Measurements from ENCODE around the gene TDRD6. TPM values are rescaled to one million over a fixed set of nuclear protein-coding genes. Genes with fewer than 3 reads are reported as not detected.
"Not testable (repeated sequence)": the region's sequence is repeated elsewhere in the genome, so short reads cannot be mapped to it uniquely, and the experiment has no call there.

TDRD6 gene
- total RNA-seq, 5 donors from 2014 or later (not counting 1 experiment from before 2014, with no cell fraction given), result 0.03 to 0.20 TPM; not detected in 3

GRCh38 chr6:46735720-46736031 is 48.0 kb downstream of the TDRD6 start:
- no peak overlapping the region for H3K27ac ChIP-seq (ENCODE audit: low read length)
- Mint-ChIP-seq H3K4me3 (peak overlapping the region in 1 of 3 donors; percentile 27), H3K4me1 (peaks cover 0 to 8% (median 8%) of the 10 kb centered on the region in 3 donors), H3K9me3 (no peaks in the 10 kb centered on the region), H3K36me3 (no peaks in the 10 kb centered on the region), H3K27me3 (peaks cover 49 to 56% of the 10 kb centered on the region in 2 donors), H3K27ac (no peak overlapping the region)
- ATAC-seq (replicated peaks in 1 of 4), result no peak
- ChIA-PET CTCF (no interaction called here), POLR2A (no interaction called here)
- peaks cover 16 to 28% of the 10 kb centered on the region in 2 experiments for H3K27me3 ChIP-seq (replicated peaks in 1 of 2; ENCODE audit: control insufficient read depth in 2 of 2, extremely low read depth in 1 of 2, insufficient read depth in 2 of 2, low read length in 1 of 2)
- no peaks in the 10 kb centered on the region for H3K9me3 ChIP-seq
- no peaks in the 10 kb centered on the region for H3K4me1 ChIP-seq (ENCODE audit: control insufficient read depth in 1 of 2, extremely low read depth in 1 of 2, insufficient read depth in 2 of 2, low read length in 2 of 2)
- no peaks in the 10 kb centered on the region for H3K36me3 ChIP-seq (ENCODE audit: control insufficient read depth in 2 of 2, extremely low read depth in 1 of 2, insufficient read depth in 1 of 2, low read length in 1 of 2)
- H3K4me3 ChIP-seq (ENCODE audit: control insufficient read depth in 1 of 2, extremely low read depth in 1 of 2, low read length in 1 of 2), result no peak overlapping the region
- WGBS (ENCODE audit: insufficient coverage), result 25% methylated on average over 2 of the region's 8 CpGs
- no peak for DNase-seq

DNA sequence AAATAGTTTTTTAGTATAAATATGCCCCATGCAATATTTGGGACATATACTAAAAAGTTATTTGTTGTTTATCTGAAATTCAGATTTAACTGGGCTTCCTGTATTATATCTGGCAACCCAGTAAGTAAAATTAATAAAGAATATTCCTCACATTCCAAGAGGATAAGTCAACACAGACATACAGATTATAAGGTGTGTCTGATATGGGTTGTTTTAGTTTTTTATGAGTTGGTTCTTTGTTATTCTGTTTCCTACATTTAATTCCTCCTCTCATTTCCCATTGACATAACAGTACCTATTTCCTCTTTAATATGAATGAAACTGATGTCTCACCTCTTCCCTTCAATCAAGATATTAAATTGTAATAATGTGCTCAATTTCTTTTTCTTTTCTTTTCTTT is 49.2 kb downstream of the TDRD6 start:
- ATAC-seq (replicated peaks in 1 of 4), result no peak
- Histone ChIP-seq H3K9me3 (no peaks in the 10 kb centered on the region), H3K4me1 (ENCODE audit: control insufficient read depth in 1 of 2, extremely low read depth in 1 of 2, insufficient read depth in 2 of 2, low read length in 2 of 2) (no peaks in the 10 kb centered on the region), H3K36me3 (ENCODE audit: control insufficient read depth in 2 of 2, extremely low read depth in 1 of 2, insufficient read depth in 1 of 2, low read length in 1 of 2) (no peaks in the 10 kb centered on the region), H3K4me3 (ENCODE audit: control insufficient read depth in 1 of 2, extremely low read depth in 1 of 2, low read length in 1 of 2) (no peak overlapping the region), H3K27me3 (replicated peaks in 1 of 2; ENCODE audit: control insufficient read depth in 2 of 2, extremely low read depth in 1 of 2, insufficient read depth in 2 of 2, low read length in 1 of 2) (peaks cover 16 to 28% of the 10 kb centered on the region in 2 experiments), H3K27ac (ENCODE audit: low read length) (no peak overlapping the region)
- ChIA-PET CTCF (no interaction called here), POLR2A (no interaction called here)
- no peak overlapping the region for H3K4me3 Mint-ChIP-seq
- H3K9me3 Mint-ChIP-seq, result no peaks in the 10 kb centered on the region
- DNase-seq, result no peak
- no peak overlapping the region for H3K27ac Mint-ChIP-seq
- peaks cover 0 to 8% (median 8%) of the 10 kb centered on the region in 3 donors for H3K4me1 Mint-ChIP-seq
- H3K36me3 Mint-ChIP-seq, result no peaks in the 10 kb centered on the region
- peaks cover 47 to 57% of the 10 kb centered on the region in 2 donors for H3K27me3 Mint-ChIP-seq

GRCh38 chr6:46741482-46741881 is 53.8 kb downstream of the TDRD6 start:
- POLR2A ChIA-PET, result no interaction called here
- Histone ChIP-seq H3K4me1 (ENCODE audit: control insufficient read depth in 1 of 2, extremely low read depth in 1 of 2, insufficient read depth in 2 of 2, low read length in 2 of 2) (no peaks in the 10 kb centered on the region), H3K4me3 (ENCODE audit: control insufficient read depth in 1 of 2, extremely low read depth in 1 of 2, low read length in 1 of 2) (no peak overlapping the region), H3K9me3 (no peaks in the 10 kb centered on the region), H3K27me3 (replicated peaks in 1 of 2; ENCODE audit: control insufficient read depth in 2 of 2, extremely low read depth in 1 of 2, insufficient read depth in 2 of 2, low read length in 1 of 2) (peaks cover 2 to 5% of the 10 kb centered on the region in 2 experiments), H3K36me3 (ENCODE audit: control insufficient read depth in 2 of 2, extremely low read depth in 1 of 2, insufficient read depth in 1 of 2, low read length in 1 of 2) (no peaks in the 10 kb centered on the region), H3K27ac (ENCODE audit: low read length) (no peak overlapping the region)
- Mint-ChIP-seq H3K27me3 (peaks cover 28 to 31% of the 10 kb centered on the region in 2 donors), H3K4me3 (no peak overlapping the region), H3K27ac (no peak overlapping the region), H3K4me1 (no peaks in the 10 kb centered on the region), H3K9me3 (peaks cover 0 to 9% (median 0%) of the 10 kb centered on the region in 3 donors), H3K36me3 (no peaks in the 10 kb centered on the region)
- no peak for ATAC-seq (replicated peaks in 1 of 4)
- no CpG with 5 or more reads among the region's 2 CpGs for WGBS (ENCODE audit: insufficient coverage)
- CTCF ChIA-PET, result no interaction called here
- no peak for DNase-seq

- DNase-seq (no peak), ATAC-seq (replicated peaks in 1 of 4) (no peak)
- H3K4me1 Mint-ChIP-seq, result no peaks in the 10 kb centered on the region
- Histone ChIP-seq H3K27me3 (replicated peaks in 1 of 2; ENCODE audit: control insufficient read depth in 2 of 2, extremely low read depth in 1 of 2, insufficient read depth in 2 of 2, low read length in 1 of 2) (peaks cover 0 to 5% of the 10 kb centered on the region in 2 experiments), H3K27ac (ENCODE audit: low read length) (no peak overlapping the region), H3K36me3 (ENCODE audit: control insufficient read depth in 2 of 2, extremely low read depth in 1 of 2, insufficient read depth in 1 of 2, low read length in 1 of 2) (no peaks in the 10 kb centered on the region), H3K4me3 (ENCODE audit: control insufficient read depth in 1 of 2, extremely low read depth in 1 of 2, low read length in 1 of 2) (no peak overlapping the region), H3K9me3 (no peaks in the 10 kb centered on the region), H3K4me1 (ENCODE audit: control insufficient read depth in 1 of 2, extremely low read depth in 1 of 2, insufficient read depth in 2 of 2, low read length in 2 of 2) (no peaks in the 10 kb centered on the region)
- H3K27me3 Mint-ChIP-seq, result peaks cover 26 to 30% of the 10 kb centered on the region in 2 donors
- H3K27ac Mint-ChIP-seq, result no peak overlapping the region
- H3K9me3 Mint-ChIP-seq, result peaks cover 0 to 9% (median 0%) of the 10 kb centered on the region in 3 donors
- POLR2A ChIA-PET, result no interaction called here
- CTCF ChIA-PET, result no interaction called here
- no peaks in the 10 kb centered on the region for H3K36me3 Mint-ChIP-seq
- WGBS (ENCODE audit: insufficient coverage), result no CpG with 5 or more reads among the region's 4 CpGs
- H3K4me3 Mint-ChIP-seq, result no peak overlapping the region
Measured at GRCh38 chr6:46741910-46742309, 54.2 kb downstream of the TDRD6 start.

DNA sequence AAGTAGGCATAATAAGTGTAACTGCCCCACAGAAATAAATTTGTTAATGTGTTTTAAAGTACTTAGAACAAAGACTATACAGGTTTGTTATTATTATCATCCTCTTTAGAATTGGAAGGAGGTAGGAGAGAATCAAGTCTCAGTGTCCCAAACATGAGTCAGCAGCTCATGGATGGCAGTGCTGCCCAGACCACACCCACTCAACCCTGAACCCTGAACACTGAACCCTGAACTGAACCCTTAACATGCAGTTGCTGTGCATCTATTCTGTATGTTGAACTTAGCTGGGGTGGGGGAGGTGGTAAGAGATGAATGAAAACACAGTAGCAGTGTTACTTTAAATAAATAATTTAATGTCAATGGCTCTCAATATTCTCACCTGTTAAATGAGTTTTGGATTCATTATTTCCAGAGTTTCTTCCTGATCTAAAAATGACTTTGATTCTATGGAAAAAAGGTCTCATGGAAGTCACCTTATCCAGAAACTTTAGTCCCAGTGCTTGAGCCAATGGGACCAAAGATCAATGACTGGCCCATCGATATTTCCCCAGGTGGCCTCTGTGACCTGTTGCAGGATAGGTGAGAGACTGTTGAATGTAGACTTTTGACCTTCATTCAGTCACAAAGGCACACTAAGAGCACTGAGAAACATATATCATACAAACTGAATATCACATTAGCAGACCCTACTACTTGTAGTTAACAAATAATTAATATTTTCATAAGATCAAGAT is 55.9 kb downstream of the TDRD6 start:
- no peaks in the 10 kb centered on the region for H3K4me1 ChIP-seq (ENCODE audit: control insufficient read depth in 1 of 2, extremely low read depth in 1 of 2, insufficient read depth in 2 of 2, low read length in 2 of 2)
- H3K4me3 Mint-ChIP-seq, result no peak overlapping the region
- no peaks in the 10 kb centered on the region for H3K9me3 ChIP-seq
- H3K27ac Mint-ChIP-seq, result no peak overlapping the region
- WGBS (ENCODE audit: insufficient coverage), result no CpG with 5 or more reads among the region's 1 CpG
- no peak overlapping the region for H3K27ac ChIP-seq (ENCODE audit: low read length)
- CTCF ChIA-PET, result no interaction called here
- no peaks in the 10 kb centered on the region for H3K27me3 ChIP-seq (replicated peaks in 1 of 2; ENCODE audit: control insufficient read depth in 2 of 2, extremely low read depth in 1 of 2, insufficient read depth in 2 of 2, low read length in 1 of 2)
- POLR2A ChIA-PET, result no interaction called here
- no peaks in the 10 kb centered on the region for H3K36me3 Mint-ChIP-seq
- no peak overlapping the region for H3K4me3 ChIP-seq (ENCODE audit: control insufficient read depth in 1 of 2, extremely low read depth in 1 of 2, low read length in 1 of 2)
- DNase-seq (no peak), ATAC-seq (replicated peaks in 1 of 4) (no peak)
- no peaks in the 10 kb centered on the region for H3K36me3 ChIP-seq (ENCODE audit: control insufficient read depth in 2 of 2, extremely low read depth in 1 of 2, insufficient read depth in 1 of 2, low read length in 1 of 2)
- no peaks in the 10 kb centered on the region for H3K4me1 Mint-ChIP-seq
- peaks cover 12 to 20% of the 10 kb centered on the region in 2 donors for H3K27me3 Mint-ChIP-seq
- peaks cover 0 to 9% (median 0%) of the 10 kb centered on the region in 3 donors for H3K9me3 Mint-ChIP-seq

- H3K4me3 Mint-ChIP-seq; H3K27me3 ChIP-seq (replicated peaks in 1 of 2; ENCODE audit: control insufficient read depth in 2 of 2, extremely low read depth in 1 of 2, insufficient read depth in 2 of 2, low read length in 1 of 2); H3K4me1 ChIP-seq (ENCODE audit: control insufficient read depth in 1 of 2, extremely low read depth in 1 of 2, insufficient read depth in 2 of 2, low read length in 2 of 2); H3K4me1 Mint-ChIP-seq; CTCF ChIA-PET; ATAC-seq (replicated peaks in 1 of 4); H3K4me3 ChIP-seq (ENCODE audit: control insufficient read depth in 1 of 2, extremely low read depth in 1 of 2, low read length in 1 of 2); H3K27ac ChIP-seq (ENCODE audit: low read length); H3K9me3 Mint-ChIP-seq; DNase-seq; H3K9me3 ChIP-seq; H3K36me3 Mint-ChIP-seq; POLR2A ChIA-PET; H3K36me3 ChIP-seq (ENCODE audit: control insufficient read depth in 2 of 2, extremely low read depth in 1 of 2, insufficient read depth in 1 of 2, low read length in 1 of 2); H3K27ac Mint-ChIP-seq: not testable (repeated sequence)
- H3K27me3 Mint-ChIP-seq, result peaks cover 12 to 24% of the 10 kb centered on the region in 2 donors
- no CpG with 5 or more reads among the region's 3 CpGs for WGBS (ENCODE audit: insufficient coverage)
Measured at GRCh38 chr6:46744159-46744725, 56.6 kb downstream of the TDRD6 start.
